DMS53 (cell line): Measurements from ENCODE around the gene KANSL3.
A peak's percentile ranks its signal among the peaks of the same experiment; 100 is the strongest.

ENCODE experiments used
- DNase-seq: peaks from one replicate; lab custom pipeline; 2025; lab: John Stamatoyannopoulos, UW

Gene KANSL3

DNA sequence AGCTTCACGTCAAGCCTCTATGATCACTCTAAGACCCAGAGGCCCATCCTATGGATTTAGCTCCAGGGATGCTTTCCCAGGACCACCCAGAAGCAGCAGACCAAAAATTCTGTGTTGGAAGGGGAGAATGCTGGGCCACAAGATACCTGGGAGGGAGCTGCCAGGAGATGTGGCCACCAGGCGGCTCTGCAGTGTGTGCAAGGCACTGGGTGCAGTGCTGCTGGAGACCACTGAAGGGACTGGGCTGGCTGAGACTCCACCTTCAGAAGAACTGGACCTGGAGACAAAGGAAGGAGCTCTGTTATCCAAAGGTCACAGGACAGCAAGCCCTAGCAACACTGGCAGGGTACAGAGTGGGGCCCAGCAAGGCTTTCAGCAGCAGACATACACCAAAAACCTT lies 34.0 kb downstream of the KANSL3 start:
- no peak for DNase-seq

DNA sequence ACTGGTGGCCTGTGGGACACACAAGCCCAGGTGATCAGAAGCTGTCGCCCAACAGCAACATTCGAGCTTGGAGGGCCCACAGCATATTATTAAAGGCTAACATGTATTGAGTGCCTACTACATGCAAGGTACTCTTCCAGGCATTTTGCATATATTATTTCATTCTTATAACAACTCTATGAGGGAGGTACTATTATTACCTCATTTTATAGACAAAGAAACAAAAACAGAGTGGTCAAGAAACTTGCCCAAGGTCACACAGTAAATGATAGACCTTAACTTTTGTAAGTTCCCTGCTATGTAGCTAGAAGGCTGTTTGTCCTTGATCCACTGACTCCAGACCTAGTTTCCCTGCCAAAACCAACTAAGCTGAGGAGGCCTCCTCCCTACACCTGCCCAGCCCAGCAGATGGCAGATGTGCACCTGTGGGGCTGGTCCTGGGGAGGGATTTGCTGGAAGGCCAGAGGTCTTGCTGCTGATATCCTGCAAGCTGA lies 35.7 kb downstream of the KANSL3 start:
- DNase-seq: peak; percentile 68

GRCh38 chr2:96601382-96602292 lies 36.5 kb downstream of the KANSL3 start:
- DNase-seq: peak; percentile 29

GRCh38 chr2:96599941-96600340 lies 38.2 kb downstream of the KANSL3 start:
- DNase-seq: no peak

GRCh38 chr2:96596596-96596995 lies 41.5 kb downstream of the KANSL3 start:
- no peak for DNase-seq

- no peak for DNase-seq
Measured at GRCh38 chr2:96594691-96595152, 43.4 kb downstream of the KANSL3 start.

DNA sequence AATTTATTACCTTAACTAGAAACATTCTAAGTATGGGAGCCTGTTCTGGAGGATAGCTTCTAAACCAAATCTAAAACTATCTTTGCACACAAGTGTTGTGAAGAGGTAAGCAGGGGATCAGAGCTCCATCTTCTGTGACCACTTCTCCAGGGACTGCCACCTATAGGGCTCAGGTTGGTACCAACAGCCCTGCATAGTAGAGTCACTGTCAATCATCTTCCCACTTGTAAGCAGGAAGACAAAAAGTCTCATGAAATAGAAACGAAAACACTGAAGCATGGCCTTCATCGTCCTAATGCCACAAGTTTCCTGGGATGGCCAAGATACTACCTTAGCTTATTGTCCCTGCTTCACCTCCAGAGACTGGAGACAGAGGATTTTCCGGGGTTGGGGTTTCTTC lies 43.8 kb downstream of the KANSL3 start:
- DNase-seq: no peak

- DNase-seq: no peak
Measured at GRCh38 chr2:96591494-96591893, 46.6 kb downstream of the KANSL3 start.

DNA sequence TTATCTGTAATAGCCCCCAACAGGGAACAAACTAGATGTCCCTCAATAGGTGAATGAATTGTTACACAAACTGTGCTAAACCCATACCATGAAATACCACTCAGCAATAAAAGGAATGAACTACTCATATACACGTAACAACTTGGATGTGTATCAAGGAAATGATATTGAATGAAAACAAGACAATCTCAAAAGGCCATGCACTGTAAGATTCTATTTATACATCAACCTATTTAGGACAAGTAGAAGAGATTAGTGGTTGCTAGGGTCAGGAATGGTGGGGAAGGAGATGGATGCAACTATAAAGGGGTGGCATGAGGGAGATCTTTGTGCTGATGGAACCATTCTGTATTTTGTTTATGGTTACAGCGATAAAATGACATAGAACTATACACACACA lies 47.1 kb downstream of the KANSL3 start:
- no peak for DNase-seq

DNA sequence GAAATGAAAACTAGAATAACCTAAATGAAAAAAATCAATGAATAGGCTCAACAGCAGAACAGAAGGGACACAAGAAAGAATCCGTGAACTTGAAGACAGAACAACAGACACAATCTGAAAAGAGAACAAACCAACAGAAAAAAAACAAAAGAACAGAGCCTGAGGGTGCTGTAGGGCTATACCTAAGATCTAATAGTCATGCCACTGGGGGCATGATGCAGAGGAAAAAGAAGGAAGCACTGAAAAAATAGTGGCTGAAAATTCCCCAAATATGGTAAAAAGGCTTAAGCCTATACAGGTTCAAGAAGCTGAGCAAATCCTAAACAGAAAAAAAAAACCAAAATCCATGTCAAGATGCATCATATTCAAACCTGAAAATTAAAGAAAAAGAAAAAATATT lies 50.3 kb downstream of the KANSL3 start:
- DNase-seq: no peak

- no peak for DNase-seq
Measured at GRCh38 chr2:96584017-96584416, 54.1 kb downstream of the KANSL3 start.

- peak; percentile 37 for DNase-seq
Measured at GRCh38 chr2:96580771-96581170, 57.3 kb downstream of the KANSL3 start.

DNA sequence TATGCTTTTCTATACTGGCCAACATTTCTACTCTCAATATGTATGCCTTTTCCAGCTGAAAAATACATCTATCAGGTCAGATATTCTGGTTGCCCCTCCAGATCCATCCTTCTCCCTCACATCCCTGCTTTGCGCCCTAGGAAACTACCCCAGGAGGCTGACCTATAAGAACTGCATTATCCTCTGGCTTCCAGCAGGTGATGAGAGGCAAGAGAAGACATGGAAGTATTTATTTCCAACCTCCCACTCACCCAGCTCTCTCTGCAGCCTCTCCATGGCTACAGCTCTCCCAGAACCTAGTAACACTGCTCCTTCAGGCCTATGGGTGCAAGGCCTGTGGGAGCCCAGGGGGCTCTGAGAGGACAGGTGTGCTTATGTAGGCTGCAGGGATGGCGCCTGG lies 58.7 kb downstream of the KANSL3 start:
- peak; percentile 26 for DNase-seq

GRCh38 chr2:96578731-96579130 lies 59.4 kb downstream of the KANSL3 start:
- DNase-seq: no peak

- no peak for DNase-seq
Measured at GRCh38 chr2:96577501-96577900, 60.6 kb downstream of the KANSL3 start.

GRCh38 chr2:96575785-96576456 lies 62.2 kb downstream of the KANSL3 start:
- DNase-seq: no peak

GRCh38 chr2:96574364-96574763 lies 63.7 kb downstream of the KANSL3 start:
- no peak for DNase-seq

GRCh38 chr2:96568094-96568493 lies 70.0 kb downstream of the KANSL3 start:
- no peak for DNase-seq

DNA sequence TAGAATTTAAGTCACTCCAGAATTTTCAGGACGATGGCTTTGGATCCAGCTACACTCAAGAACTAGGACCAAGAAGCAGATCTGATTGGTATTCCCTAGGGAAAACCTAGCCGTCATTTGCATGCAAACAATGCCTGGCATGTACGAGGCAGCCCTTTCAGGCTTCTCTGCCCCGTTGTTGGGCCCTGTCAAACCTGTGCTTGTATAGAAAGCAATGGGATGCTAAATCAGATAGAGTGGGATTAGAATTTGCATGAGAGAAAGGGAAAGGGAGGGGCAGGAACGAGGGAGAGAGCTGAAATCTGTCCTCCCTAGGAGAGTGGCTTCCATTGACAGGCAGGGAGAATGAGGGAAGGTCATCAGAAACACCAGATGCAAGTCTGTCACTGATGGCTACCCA lies 73.0 kb downstream of the KANSL3 start:
- no peak for DNase-seq

DNA sequence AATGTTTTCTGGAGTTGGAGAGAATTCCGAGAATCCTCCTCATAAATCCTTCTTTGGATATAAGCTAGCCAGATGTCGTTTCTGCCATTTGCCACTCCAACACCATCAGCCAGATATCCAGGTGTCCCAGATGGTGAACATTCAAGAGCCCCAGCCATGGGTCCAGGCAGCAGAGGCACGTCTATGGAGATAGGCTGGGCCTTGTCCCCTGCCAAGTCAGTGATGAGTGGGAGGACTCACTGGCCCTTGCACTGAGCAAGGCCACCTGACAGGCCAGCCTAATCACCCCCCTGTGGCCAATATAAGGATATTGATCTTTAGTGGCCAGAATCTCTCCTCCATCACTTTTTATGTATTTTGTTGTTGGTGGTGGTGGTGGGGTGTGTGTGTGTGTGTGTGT lies 73.5 kb downstream of the KANSL3 start:
- DNase-seq: no peak

GRCh38 chr2:96564026-96564425 lies 74.1 kb downstream of the KANSL3 start:
- no peak for DNase-seq

DNA sequence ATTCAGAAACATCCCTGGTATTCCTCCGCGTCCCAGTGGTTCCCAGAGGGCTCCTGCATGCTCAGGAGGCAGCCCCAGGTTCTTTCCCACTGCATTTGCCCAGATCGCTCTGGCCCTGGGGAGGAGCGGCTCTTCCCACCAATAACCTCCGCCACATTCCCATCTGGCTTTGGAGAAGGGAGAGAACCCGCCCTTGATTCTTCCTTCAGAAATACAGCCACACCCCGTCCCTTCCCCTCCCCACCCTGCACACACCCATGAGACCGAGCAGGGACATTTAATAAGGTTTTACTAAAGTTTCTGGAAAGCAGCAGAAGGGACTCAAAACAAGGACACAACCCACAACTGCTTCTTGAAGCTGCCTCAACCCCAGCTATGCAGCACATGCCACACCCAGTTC lies 79.6 kb downstream of the KANSL3 start:
- no peak for DNase-seq

DNA sequence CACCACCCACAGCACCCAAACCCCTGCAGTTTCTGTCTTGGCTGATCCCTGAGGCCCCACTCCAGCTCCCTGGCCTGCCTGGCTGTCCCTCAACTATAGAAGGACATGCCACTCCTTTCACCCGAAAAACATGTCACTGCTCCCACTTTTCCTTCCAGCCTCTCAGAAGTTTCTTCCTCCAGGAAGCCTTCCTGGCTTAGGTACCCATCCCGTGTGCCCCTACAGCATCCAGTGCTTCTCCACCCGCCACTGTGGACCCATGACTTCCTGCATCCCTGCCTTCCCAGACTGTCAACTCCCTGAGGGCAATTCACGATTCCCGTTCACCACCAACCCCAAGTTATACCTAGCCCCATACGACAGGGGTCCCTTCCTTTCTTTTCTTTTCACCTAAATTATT lies 80.1 kb downstream of the KANSL3 start:
- DNase-seq: no peak
